ENCODE data around the gene LTBR.

DNA sequence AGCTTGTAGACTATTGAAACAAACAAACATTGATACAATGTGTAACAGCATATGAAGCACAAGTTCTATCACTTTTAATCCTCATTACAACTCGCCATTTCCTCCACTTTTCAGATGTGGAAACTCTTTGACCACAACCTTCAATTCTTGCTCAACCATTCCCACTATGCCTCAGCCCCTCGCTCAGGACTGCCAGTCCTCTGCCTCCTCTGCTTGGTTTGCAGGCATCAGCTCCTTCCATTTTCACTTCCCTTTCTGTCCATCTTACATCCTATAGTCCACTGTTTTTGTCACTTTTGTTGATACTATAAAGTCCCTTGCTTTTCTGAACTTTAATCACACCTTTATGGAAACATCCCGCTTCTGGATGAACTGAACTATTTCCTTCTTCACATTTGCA is 32.6 kb downstream of the LTBR start:
- TF ChIP-seq, protein P1, sequence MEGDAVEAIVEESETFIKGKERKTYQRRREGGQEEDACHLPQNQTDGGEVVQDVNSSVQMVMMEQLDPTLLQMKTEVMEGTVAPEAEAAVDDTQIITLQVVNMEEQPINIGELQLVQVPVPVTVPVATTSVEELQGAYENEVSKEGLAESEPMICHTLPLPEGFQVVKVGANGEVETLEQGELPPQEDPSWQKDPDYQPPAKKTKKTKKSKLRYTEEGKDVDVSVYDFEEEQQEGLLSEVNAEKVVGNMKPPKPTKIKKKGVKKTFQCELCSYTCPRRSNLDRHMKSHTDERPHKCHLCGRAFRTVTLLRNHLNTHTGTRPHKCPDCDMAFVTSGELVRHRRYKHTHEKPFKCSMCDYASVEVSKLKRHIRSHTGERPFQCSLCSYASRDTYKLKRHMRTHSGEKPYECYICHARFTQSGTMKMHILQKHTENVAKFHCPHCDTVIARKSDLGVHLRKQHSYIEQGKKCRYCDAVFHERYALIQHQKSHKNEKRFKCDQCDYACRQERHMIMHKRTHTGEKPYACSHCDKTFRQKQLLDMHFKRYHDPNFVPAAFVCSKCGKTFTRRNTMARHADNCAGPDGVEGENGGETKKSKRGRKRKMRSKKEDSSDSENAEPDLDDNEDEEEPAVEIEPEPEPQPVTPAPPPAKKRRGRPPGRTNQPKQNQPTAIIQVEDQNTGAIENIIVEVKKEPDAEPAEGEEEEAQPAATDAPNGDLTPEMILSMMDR (IDR thresholded peaks at IDR 0.05 in 4 of 5, conservative IDR thresholded peaks at IDR 0.05 in 1 of 5), result no peak
- no peak for TF ChIP-seq POLR2A (IDR thresholded peaks at IDR 0.05)

Data from gastrocnemius medialis (tissue), 4 donors.